ENCODE data around the gene CHPF. TPM values are rescaled to one million over a fixed set of nuclear protein-coding genes. Genes with fewer than 3 reads are reported as not detected.
A peak's percentile ranks its signal among the peaks of the same experiment; 100 is the strongest.

The CHPF gene
- total and polyA plus RNA-seq, 2 donors, result 8.5 to 17.5 TPM

DNA sequence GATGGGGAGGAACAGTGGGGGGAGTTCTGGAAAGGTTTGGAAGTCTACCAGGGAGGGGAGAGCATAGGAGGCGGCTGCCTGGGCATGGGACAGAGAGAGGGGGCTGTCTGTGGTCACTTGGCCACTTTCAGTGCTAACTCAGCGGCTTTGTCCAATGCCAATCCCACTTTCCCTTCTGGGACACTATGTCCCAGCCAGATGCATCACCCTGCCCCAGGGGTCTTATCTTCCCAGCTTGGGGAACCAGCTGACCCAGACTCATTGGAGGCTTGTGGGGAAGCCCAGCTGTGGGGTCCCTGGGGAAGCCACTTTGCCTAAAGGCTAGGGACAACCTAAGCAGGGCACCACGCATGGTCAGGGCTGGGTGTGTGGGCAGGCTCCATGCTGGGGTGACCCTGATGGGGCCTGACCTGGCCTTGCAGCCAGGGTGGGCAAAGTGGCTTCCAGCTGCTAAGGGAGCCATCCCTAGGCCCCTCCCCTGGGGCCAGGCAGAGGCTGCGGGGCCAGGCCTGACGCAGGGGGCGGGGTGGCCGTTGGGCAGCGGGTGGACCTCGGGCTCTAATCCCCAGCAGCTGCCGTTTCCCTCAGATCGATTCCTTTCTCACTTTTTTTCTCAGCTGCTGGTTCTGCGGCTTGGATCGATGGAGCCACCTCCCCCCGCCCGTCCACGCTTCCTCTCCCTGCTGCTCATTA lies 30.9 kb downstream of the CHPF start:
- Histone ChIP-seq H3K9me3 (ENCODE audit: control insufficient read depth in 2 of 2, insufficient read depth in 1 of 2, low read length in 1 of 2) (peaks cover 2 to 12% of the 10 kb centered on the region in 2 donors), H3K27ac (ENCODE audit: low read depth in 1 of 2, low read length in 1 of 2) (no peak overlapping the region), H3K4me3 (ENCODE audit: low read length in 2 of 2) (no peak overlapping the region), H3K4me1 (ENCODE audit: control insufficient read depth in 2 of 2, insufficient read depth in 2 of 2, low read length in 2 of 2) (peaks cover 0 to 36% of the 10 kb centered on the region in 2 donors), H3K27me3 (ENCODE audit: control insufficient read depth in 2 of 2, insufficient read depth in 1 of 2, low read length in 1 of 2) (peaks cover 51 to 97% of the 10 kb centered on the region in 2 donors), H3K36me3 (ENCODE audit: control insufficient read depth in 2 of 2, insufficient read depth in 2 of 2, low read length in 1 of 2) (no peaks in the 10 kb centered on the region)
- WGBS, result 21% methylated on average over 16 of the region's 16 CpGs
- DNase-seq (ENCODE audit: low read depth in 6 of 9, low spot score in 9 of 9), result no peak

DNA sequence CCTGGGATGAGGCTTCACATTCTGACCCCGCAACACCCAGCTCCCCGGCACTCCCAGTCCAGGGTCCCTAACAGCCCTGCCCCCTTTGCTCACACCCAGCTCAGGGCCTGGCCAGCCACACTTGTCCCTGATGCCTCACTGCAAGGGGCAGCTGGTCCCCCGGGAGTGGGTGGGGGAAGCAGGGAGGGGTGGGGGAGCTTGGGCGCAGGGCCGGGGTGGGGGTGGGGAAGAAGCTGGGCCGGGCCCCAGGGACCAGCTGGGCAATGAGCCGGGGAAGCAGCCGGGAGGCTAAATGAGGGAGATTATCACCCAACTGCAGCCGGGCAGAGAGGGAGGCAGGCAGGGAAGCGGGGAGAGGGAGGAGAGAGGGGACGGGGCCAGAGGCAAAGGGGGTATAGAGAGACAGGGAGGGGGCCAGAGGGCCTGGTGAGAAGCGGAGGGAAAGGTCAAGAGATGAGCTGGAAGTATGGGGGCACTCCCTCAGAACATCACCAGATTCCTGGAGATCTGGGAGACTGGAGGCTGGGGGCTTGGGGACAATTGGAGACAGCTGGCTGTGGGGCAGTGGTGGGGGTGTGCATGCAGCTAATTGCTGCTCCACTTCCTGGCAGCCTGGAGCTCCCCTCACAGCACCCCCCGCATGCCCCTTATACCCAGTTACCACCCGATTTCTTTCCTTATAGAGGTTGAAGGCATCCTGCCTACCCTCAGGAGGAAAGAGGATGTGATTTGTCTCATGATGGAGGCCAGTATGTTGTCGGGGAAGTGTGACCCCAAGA lies 31.9 kb downstream of the CHPF start:
- H3K4me3 ChIP-seq (ENCODE audit: low read length in 2 of 2), result no peak overlapping the region
- H3K36me3 ChIP-seq (ENCODE audit: control insufficient read depth in 2 of 2, insufficient read depth in 2 of 2, low read length in 1 of 2), result peaks cover 0 to 6% of the 10 kb centered on the region in 2 donors
- peaks cover 2 to 12% of the 10 kb centered on the region in 2 donors for H3K9me3 ChIP-seq (ENCODE audit: control insufficient read depth in 2 of 2, insufficient read depth in 1 of 2, low read length in 1 of 2)
- H3K4me1 ChIP-seq (ENCODE audit: control insufficient read depth in 2 of 2, insufficient read depth in 2 of 2, low read length in 2 of 2), result peaks cover 0 to 36% of the 10 kb centered on the region in 2 donors
- no peak overlapping the region for H3K27ac ChIP-seq (ENCODE audit: low read depth in 1 of 2, low read length in 1 of 2)
- no peak for DNase-seq (ENCODE audit: low read depth in 6 of 9, low spot score in 9 of 9)
- 32% methylated on average over 15 of the region's 15 CpGs for WGBS
- peaks cover 51 to 88% of the 10 kb centered on the region in 2 donors for H3K27me3 ChIP-seq (ENCODE audit: control insufficient read depth in 2 of 2, insufficient read depth in 1 of 2, low read length in 1 of 2)

DNA sequence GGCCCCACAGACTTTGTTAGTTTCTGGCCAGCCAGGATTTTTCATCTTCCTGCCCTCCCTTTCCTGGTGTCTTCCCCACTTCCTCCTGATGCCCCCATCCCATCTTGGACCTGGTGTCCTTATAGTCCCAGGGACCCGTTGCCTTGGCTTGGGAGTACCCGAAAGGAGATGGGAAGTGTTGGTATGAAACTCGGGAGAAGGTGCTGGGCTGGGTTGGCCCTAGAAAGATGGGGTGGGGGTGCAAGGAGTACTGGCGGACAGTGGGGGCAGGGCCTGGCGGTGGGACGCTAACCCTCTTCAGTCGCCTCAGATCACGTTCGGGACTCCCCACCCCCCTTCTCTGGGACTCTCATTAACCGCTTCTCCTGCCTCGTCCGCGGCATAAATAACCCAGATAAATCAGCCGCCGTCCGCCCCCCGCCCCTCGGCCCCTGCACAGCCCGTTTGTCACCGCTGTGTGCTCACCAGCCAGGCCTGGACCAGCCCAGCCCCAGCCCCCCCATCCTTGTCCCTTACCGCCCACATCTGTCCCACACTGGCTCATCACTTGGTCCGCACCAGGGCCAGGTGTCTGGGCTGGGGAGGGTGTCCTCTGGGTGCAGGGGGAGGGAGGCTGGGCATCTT lies 33.0 kb downstream of the CHPF start:
- H3K27ac ChIP-seq (ENCODE audit: low read depth in 1 of 2, low read length in 1 of 2), result no peak overlapping the region
- peaks cover 0 to 18% of the 10 kb centered on the region in 2 donors for H3K36me3 ChIP-seq (ENCODE audit: control insufficient read depth in 2 of 2, insufficient read depth in 2 of 2, low read length in 1 of 2)
- no peak for DNase-seq (ENCODE audit: low read depth in 6 of 9, low spot score in 9 of 9)
- H3K4me1 ChIP-seq (ENCODE audit: control insufficient read depth in 2 of 2, insufficient read depth in 2 of 2, low read length in 2 of 2), result peaks cover 0 to 36% of the 10 kb centered on the region in 2 donors
- H3K9me3 ChIP-seq (ENCODE audit: control insufficient read depth in 2 of 2, insufficient read depth in 1 of 2, low read length in 1 of 2), result peaks cover 2 to 11% of the 10 kb centered on the region in 2 donors
- WGBS, result 28% methylated on average over 22 of the region's 22 CpGs
- H3K4me3 ChIP-seq (ENCODE audit: low read length in 2 of 2), result no peak overlapping the region
- peaks cover 51 to 77% of the 10 kb centered on the region in 2 donors for H3K27me3 ChIP-seq (ENCODE audit: control insufficient read depth in 2 of 2, insufficient read depth in 1 of 2, low read length in 1 of 2)

- peaks cover 47 to 70% of the 10 kb centered on the region in 2 donors for H3K27me3 ChIP-seq (ENCODE audit: control insufficient read depth in 2 of 2, insufficient read depth in 1 of 2, low read length in 1 of 2)
Observed at GRCh38 chr2:219509780-219510511, 33.7 kb downstream of the CHPF start.

DNA sequence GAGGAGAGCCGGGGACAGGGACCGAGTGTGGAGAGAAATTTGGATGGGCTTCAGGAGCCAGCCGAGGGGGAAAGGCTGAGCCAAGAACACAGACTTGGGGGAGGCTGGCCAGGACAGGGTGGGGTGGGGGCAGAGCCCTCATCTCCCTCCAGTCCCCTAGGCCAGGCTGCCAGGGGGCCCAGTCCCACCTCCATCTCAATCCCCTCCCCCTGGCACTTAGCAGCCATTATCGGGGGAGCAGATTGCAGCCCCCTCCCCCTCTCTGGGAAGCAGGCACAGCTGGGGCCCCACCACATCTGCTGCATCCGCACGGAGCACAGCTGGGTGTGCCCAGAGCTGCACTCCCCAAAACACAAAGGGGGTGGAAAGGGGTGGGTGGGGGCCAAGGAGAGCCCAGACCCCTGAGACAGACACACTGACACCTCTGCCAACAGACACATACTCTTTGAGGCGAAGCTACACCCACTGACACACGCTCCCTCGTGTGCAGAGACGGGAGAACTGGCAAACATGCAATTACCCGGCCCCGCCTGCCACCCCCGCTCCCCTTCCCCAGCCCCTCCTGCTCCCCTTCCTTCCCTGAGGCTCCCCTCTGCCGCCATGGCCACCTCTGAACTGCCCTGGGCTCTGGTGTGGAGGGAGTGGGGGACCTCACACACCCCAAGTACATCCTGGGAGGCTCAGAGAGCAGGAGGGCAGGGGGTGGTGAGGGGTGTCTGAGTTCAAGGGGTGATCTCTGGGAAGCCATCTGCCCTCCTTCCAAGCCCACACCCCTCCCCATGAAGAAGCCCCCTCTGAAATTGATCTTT lies 34.4 kb downstream of the CHPF start:
- Histone ChIP-seq H3K9me3 (ENCODE audit: control insufficient read depth in 2 of 2, insufficient read depth in 1 of 2, low read length in 1 of 2) (peaks cover 2 to 7% of the 10 kb centered on the region in 2 donors), H3K4me1 (ENCODE audit: control insufficient read depth in 2 of 2, insufficient read depth in 2 of 2, low read length in 2 of 2) (peaks cover 0 to 29% of the 10 kb centered on the region in 2 donors), H3K36me3 (ENCODE audit: control insufficient read depth in 2 of 2, insufficient read depth in 2 of 2, low read length in 1 of 2) (peaks cover 0 to 23% of the 10 kb centered on the region in 2 donors), H3K27ac (ENCODE audit: low read depth in 1 of 2, low read length in 1 of 2) (no peak overlapping the region), H3K27me3 (ENCODE audit: control insufficient read depth in 2 of 2, insufficient read depth in 1 of 2, low read length in 1 of 2) (peaks cover 40 to 62% of the 10 kb centered on the region in 2 donors), H3K4me3 (ENCODE audit: low read length in 2 of 2) (no peak overlapping the region)
- WGBS, result 20% methylated on average over 14 of the region's 14 CpGs
- DNase-seq (ENCODE audit: low read depth in 6 of 9, low spot score in 9 of 9), result no peak

More at GRCh38 chr2:219509780-219510511, 33.7 kb downstream of the CHPF start:
- DNase-seq (ENCODE audit: low read depth in 6 of 9, low spot score in 9 of 9), result peak in 4 of 9 donors; percentile 27 to 64 (median 46)
- Histone ChIP-seq H3K9me3 (ENCODE audit: control insufficient read depth in 2 of 2, insufficient read depth in 1 of 2, low read length in 1 of 2) (peaks cover 2 to 7% of the 10 kb centered on the region in 2 donors), H3K4me3 (ENCODE audit: low read length in 2 of 2) (no peak overlapping the region), H3K27ac (ENCODE audit: low read depth in 1 of 2, low read length in 1 of 2) (no peak overlapping the region), H3K4me1 (ENCODE audit: control insufficient read depth in 2 of 2, insufficient read depth in 2 of 2, low read length in 2 of 2) (peaks cover 0 to 36% of the 10 kb centered on the region in 2 donors), H3K36me3 (ENCODE audit: control insufficient read depth in 2 of 2, insufficient read depth in 2 of 2, low read length in 1 of 2) (peaks cover 0 to 23% of the 10 kb centered on the region in 2 donors)
- 1% methylated on average over 26 of the region's 26 CpGs for WGBS

DNA sequence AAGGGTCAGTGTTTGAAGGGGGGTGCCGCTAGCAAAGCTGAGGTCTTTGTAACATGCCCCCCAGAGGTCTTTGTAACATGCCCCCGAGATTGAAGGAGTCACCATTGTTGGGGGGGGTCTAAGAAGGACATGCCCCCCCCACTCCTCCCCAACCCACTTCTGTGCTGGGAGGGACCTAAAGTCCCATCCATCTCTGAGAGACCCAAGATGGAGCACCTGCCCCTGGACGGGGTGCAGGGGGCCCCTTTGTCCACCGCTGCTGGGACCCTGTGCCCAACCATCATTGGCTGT lies 35.2 kb downstream of the CHPF start:
- peaks cover 34 to 55% of the 10 kb centered on the region in 2 donors for H3K27me3 ChIP-seq (ENCODE audit: control insufficient read depth in 2 of 2, insufficient read depth in 1 of 2, low read length in 1 of 2)
- no peak for DNase-seq (ENCODE audit: low read depth in 6 of 9, low spot score in 9 of 9)
- H3K4me3 ChIP-seq (ENCODE audit: low read length in 2 of 2), result no peak overlapping the region
- peaks cover 2 to 7% of the 10 kb centered on the region in 2 donors for H3K9me3 ChIP-seq (ENCODE audit: control insufficient read depth in 2 of 2, insufficient read depth in 1 of 2, low read length in 1 of 2)
- WGBS, result 86% methylated on average over 4 of the region's 4 CpGs
- H3K4me1 ChIP-seq (ENCODE audit: control insufficient read depth in 2 of 2, insufficient read depth in 2 of 2, low read length in 2 of 2), result peaks cover 0 to 22% of the 10 kb centered on the region in 2 donors
- peaks cover 3 to 23% of the 10 kb centered on the region in 2 donors for H3K36me3 ChIP-seq (ENCODE audit: control insufficient read depth in 2 of 2, insufficient read depth in 2 of 2, low read length in 1 of 2)
- no peak overlapping the region for H3K27ac ChIP-seq (ENCODE audit: low read depth in 1 of 2, low read length in 1 of 2)

GRCh38 chr2:219507581-219508443 lies 35.8 kb downstream of the CHPF start:
- H3K27me3 ChIP-seq (ENCODE audit: control insufficient read depth in 2 of 2, insufficient read depth in 1 of 2, low read length in 1 of 2), result peaks cover 29 to 49% of the 10 kb centered on the region in 2 donors
- WGBS, result 90% methylated on average over 8 of the region's 8 CpGs
- no peak for DNase-seq (ENCODE audit: low read depth in 6 of 9, low spot score in 9 of 9)

More at GRCh38 chr2:219507581-219508443, 35.8 kb downstream of the CHPF start:
- Histone ChIP-seq H3K9me3 (ENCODE audit: control insufficient read depth in 2 of 2, insufficient read depth in 1 of 2, low read length in 1 of 2) (peaks cover 2 to 7% of the 10 kb centered on the region in 2 donors), H3K4me1 (ENCODE audit: control insufficient read depth in 2 of 2, insufficient read depth in 2 of 2, low read length in 2 of 2) (peaks cover 0 to 17% of the 10 kb centered on the region in 2 donors), H3K4me3 (ENCODE audit: low read length in 2 of 2) (no peak overlapping the region), H3K36me3 (ENCODE audit: control insufficient read depth in 2 of 2, insufficient read depth in 2 of 2, low read length in 1 of 2) (peaks cover 3 to 23% of the 10 kb centered on the region in 2 donors), H3K27ac (ENCODE audit: low read depth in 1 of 2, low read length in 1 of 2) (no peak overlapping the region)

Data from thymus (tissue), 11 donors.